Gastrocnemius medialis (tissue), 4 donors: ENCODE measurements around the gene CSNK1G1.

Experiments
- CTCF ChIP-seq, 5 experiments: fragments of 450-650 bp in 3 of 5; fragments of 200-600 bp in 2 of 5; sonication (generic) in 2 of 5; IDR thresholded peaks in 4 of 5; conservative IDR thresholded peaks in 1 of 5; 1 replicate in 4 of 5; 2 replicates in 1 of 5; pipeline ENCODE4 v1.5.1; 2016 to 2019; ENCODE audit warnings: antibody characterized with exemption in 5 of 5, mild to moderate bottlenecking in 3 of 5, moderate library complexity in 3 of 5
- POLR2A ChIP-seq, 2 donors: fragments of 450-650 bp; IDR thresholded peaks; one replicate each; pipeline ENCODE4 v1.6.1; 2017; ENCODE audit warnings: antibody characterized with exemption in 2 of 2, mild to moderate bottlenecking in 2 of 2, moderate library complexity in 2 of 2

- TF ChIP-seq CTCF (IDR thresholded peaks at IDR 0.05 in 4 of 5, conservative IDR thresholded peaks at IDR 0.05 in 1 of 5) (no peak), POLR2A (IDR thresholded peaks at IDR 0.05) (no peak)
Measured at GRCh38 chr15:64245405-64245804, 110.6 kb downstream of the CSNK1G1 start.
